Kidney (tissue), 14 donors: ENCODE data around the gene UTP20. TPM values are rescaled to one million over a fixed set of nuclear protein-coding genes. Genes with fewer than 3 reads are reported as not detected.

ENCODE experiments used
- DNase-seq, 5 donors: peaks; one replicate each; pipeline ENCODE4 v3.0.0-alpha.2; 2013 to 2020
- FAIRE-seq: peaks from 2 replicates; lab custom pipeline; 2012; peaks lifted over from hg19 to GRCh38; lab: Jason Lieb, UNC
- H3K27ac ChIP-seq, 2 donors: one replicate each; pipeline ENCODE4 v1.7.0; 2013; ENCODE audit warnings: low read depth in 2 of 2, low read length in 2 of 2, inconsistent platforms in 1 of 2
- H3K27me3 ChIP-seq: one replicate; pipeline ENCODE4 v1.7.1; 2013; ENCODE audit warnings: low read length, inconsistent platforms; ENCODE audit not compliant: control insufficient read depth, insufficient read depth
- H3K36me3 ChIP-seq, 3 donors: one replicate each; pipeline versions ENCODE4 v1.7.0 to v1.7.1; 2013; ENCODE audit warnings: low read length in 3 of 3, control low read depth in 1 of 3, inconsistent platforms in 1 of 3; ENCODE audit not compliant: insufficient read depth in 3 of 3, control insufficient read depth in 2 of 3
- H3K4me1 ChIP-seq, 3 donors: one replicate each; pipeline versions ENCODE4 v1.7.0 to v1.7.1; 2013; ENCODE audit warnings: low read length in 3 of 3, inconsistent platforms in 1 of 3, low read depth in 1 of 3; ENCODE audit not compliant: control insufficient read depth in 2 of 3, insufficient read depth in 2 of 3
- H3K4me3 ChIP-seq, 3 donors: one replicate each; pipeline versions ENCODE4 v1.7.0 to v1.8.1; 2013; ENCODE audit warnings: low read length in 3 of 3, control low read depth in 1 of 3, inconsistent platforms in 1 of 3
- H3K9ac ChIP-seq, 3 donors: one replicate each; pipeline versions ENCODE4 v1.7.0 to v1.7.1; 2013; ENCODE audit warnings: low read length in 3 of 3, control low read depth in 1 of 3, inconsistent platforms in 1 of 3
- H3K9me3 ChIP-seq, 3 donors: one replicate each; pipeline versions ENCODE4 v1.7.0 to v1.7.1; 2013; ENCODE audit warnings: low read length in 3 of 3, control low read depth in 1 of 3, inconsistent platforms in 1 of 3; ENCODE audit not compliant: control insufficient read depth in 2 of 3, insufficient read depth in 1 of 3
- CTCF ChIP-seq: IDR thresholded peaks from 3 replicates; pipeline ENCODE4 v1.5.1; 2012; ENCODE audit warnings: mild to moderate bottlenecking, moderate library complexity, borderline replicate concordance; ENCODE audit not compliant: insufficient read depth; ENCODE audit errors: extremely low read depth
- intact Hi-C: fragments of 100-400 bp; cut with DNase I; formaldehyde crosslinking; loops from one replicate; pipeline ENCODE4 v1.11.1; 2022
- polyA plus RNA-seq: library from polyadenylated mRNA; stranded (reverse); fragments of 350-450 nt; fragmentation: Illumina TruSeq; extraction: RNeasy Lipid Tissue Mini Kit (QIAGEN cat#74804); gene quantifications from one replicate; pipeline ENCODE4 v1.2.3, GENCODE V29; 2014; ENCODE audit warnings: low read depth, low replicate concordance; ENCODE audit not compliant: insufficient read depth
- total RNA-seq: library from RNA; stranded (reverse); fragmentation: NEBNext Ultra II Directional; extraction: Animal tissue kit (Norgen Biotek cat#: 25700); gene quantifications from one replicate; pipeline ENCODE4 v1.2.1, GENCODE V29; 2021
- donor health status: control.
- donor health status: control.
- donor health status: control.
- donor health status: control.
- donor health status: control.
- donor health status: DM: yes; HTN: yes; CAD: no.
- donor health status: Normal renal cell carcinoma (clear cell type).

Gene UTP20
- total and polyA plus RNA-seq, 2 donors from 2014 or later = 2.5 to 15.5 TPM

DNA sequence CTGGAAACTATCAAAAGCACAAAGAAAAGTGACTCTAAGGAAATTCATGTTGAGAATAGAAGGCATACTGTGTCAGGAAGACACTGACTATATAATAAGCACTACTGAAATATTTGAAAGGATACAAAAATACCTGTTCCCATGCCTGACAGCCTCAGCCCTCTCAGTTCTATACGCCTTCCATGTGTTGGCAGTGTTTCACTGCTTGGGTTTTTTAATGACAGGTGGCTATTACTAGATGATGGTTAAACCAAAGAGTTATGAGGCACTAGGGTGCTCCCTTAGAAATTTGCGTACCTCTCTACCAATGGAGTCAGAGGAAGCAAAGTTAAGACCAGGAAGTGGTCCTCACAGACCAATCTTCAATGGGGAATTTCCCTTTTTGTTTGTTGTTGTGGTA lies 44.2 kb upstream of the UTP20 start:
- Histone ChIP-seq H3K27ac (no peak overlapping the region), H3K36me3 (no peaks in the 10 kb centered on the region), H3K4me3 (no peak overlapping the region), H3K9me3 (no peaks in the 10 kb centered on the region), H3K4me1 (no peaks in the 10 kb centered on the region), H3K9ac (no peak overlapping the region), H3K27me3 (no peaks in the 10 kb centered on the region)
- no peak for DNase-seq
- FAIRE-seq = no peak
- no peak for TF ChIP-seq CTCF
- intact Hi-C loops = no loop called here

DNA sequence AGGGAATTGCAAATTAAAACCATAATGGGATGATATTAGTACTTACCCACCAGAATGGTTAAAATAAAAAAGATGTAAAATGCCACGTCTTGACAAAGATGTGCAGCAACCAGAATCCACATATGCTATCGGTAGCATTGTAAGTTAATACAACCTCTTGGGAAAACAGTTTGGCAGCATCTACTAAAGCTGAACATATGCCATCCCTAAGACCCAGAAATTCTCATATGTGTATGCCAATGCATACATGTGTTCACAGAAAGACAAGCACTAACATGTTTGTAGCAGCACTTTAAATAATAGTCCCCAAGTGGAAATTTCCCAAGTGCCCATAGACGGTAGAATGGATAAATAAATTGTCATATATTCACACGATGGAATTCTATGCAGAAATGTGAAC lies 41.6 kb upstream of the UTP20 start:
- H3K27me3 ChIP-seq = no peaks in the 10 kb centered on the region
- no peaks in the 10 kb centered on the region for H3K36me3 ChIP-seq
- H3K9ac ChIP-seq = no peak overlapping the region
- DNase-seq (no peak), FAIRE-seq (no peak)
- no peaks in the 10 kb centered on the region for H3K9me3 ChIP-seq
- TF ChIP-seq CTCF = no peak
- no peaks in the 10 kb centered on the region for H3K4me1 ChIP-seq
- no peak overlapping the region for H3K27ac ChIP-seq
- intact Hi-C loops = no loop called here
- H3K4me3 ChIP-seq = no peak overlapping the region

DNA sequence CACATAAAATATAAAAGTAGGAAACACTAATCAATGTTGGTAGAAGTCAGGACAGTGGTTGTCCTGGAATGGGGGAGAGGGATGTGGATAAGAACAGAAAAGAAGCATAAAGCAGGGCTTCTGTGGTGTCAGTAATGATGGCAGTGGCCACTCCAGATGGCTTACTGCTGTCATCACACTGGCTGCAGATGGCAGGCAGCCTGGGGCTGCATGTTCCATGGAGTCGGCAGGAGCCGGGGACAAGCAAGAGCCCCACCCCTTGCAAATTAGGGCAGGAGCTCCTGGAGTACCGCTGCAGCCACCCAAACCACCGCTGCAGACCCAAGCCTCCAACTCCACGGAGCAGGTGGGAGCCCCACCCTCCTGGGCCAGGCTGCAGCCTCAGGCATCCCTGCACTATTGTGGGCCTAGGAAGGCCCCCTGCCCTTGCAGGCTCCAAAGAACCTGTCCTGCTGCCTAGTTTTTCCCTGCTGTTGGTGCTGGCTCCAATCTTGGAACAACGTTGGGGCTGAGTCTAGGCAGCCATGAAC lies 41.0 kb upstream of the UTP20 start:
- FAIRE-seq = no peak
- no peak overlapping the region for H3K9ac ChIP-seq
- H3K27ac ChIP-seq = no peak overlapping the region
- no peaks in the 10 kb centered on the region for H3K27me3 ChIP-seq
- H3K4me3 ChIP-seq = no peak overlapping the region
- no peak for TF ChIP-seq CTCF
- no peaks in the 10 kb centered on the region for H3K4me1 ChIP-seq
- DNase-seq = no peak
- H3K9me3 ChIP-seq = no peaks in the 10 kb centered on the region
- no peaks in the 10 kb centered on the region for H3K36me3 ChIP-seq
- intact Hi-C loops = no loop called here

DNA sequence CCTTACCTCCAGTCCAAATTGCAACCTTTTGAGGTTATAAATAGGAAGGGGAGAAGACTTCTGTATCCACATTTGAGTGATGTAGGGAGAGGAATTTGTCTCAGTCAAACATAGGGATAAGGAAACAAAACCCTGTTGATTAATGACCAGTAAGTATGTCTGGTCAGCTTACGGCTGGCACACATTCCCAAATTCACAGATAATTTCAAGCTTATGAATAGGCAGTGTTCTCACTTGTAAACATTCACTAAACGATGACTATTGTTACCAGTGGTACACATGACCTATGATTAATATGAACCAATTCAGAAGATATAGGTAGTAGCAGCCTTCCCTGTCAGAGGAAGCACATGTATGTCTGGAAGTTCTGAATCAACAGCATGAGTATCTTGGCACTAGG lies 36.8 kb upstream of the UTP20 start:
- no peak overlapping the region for H3K4me3 ChIP-seq
- no peaks in the 10 kb centered on the region for H3K27me3 ChIP-seq
- DNase-seq = no peak
- H3K9ac ChIP-seq = no peak overlapping the region
- no peaks in the 10 kb centered on the region for H3K4me1 ChIP-seq
- H3K36me3 ChIP-seq = no peaks in the 10 kb centered on the region
- intact Hi-C loops = no loop called here
- no peak for FAIRE-seq
- H3K9me3 ChIP-seq = no peaks in the 10 kb centered on the region
- TF ChIP-seq CTCF = no peak
- no peak overlapping the region for H3K27ac ChIP-seq
